ENCODE results near the gene NPEPPS.

NPEPPS gene

DNA sequence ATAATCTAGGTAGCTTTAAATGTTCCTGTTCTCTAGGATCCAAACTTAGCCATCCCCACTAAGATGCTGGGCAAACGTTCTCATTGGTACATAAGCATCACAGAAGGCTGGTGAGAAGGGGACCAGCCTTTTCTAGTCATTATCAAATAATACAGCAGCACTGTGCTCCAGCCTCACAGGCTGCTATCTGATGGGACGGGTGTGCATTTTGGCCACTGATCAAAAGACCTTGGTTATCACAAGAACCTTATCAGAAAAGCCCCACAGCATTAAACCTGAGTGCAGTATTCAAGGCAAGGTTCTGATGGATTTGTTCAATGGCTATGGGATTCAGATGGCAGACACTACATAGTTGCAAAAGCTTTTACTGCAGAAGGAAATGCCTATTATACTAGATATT, 99.7 kb downstream of the NPEPPS start:
- no peak for DNase-seq

DNA sequence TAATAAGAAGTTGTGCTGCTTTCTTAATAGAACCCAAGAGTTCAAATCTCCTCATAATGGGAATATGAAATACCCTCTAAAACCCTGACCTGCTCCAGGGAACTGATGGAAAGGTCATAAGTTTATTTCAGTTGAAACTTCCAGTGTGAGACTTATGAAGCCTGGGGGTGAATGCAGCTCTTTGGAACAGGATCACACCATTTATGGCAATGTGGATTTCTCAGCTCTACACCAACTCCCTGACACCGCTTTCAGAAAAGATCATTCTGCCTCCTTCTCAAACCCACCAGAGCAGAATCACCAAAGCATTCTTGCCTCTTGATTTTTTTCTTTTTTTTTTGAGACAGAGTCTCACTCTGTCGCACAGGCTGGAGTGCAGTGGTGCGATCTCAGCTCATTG, 102.1 kb downstream of the NPEPPS start:
- DNase-seq, result no peak

DNA sequence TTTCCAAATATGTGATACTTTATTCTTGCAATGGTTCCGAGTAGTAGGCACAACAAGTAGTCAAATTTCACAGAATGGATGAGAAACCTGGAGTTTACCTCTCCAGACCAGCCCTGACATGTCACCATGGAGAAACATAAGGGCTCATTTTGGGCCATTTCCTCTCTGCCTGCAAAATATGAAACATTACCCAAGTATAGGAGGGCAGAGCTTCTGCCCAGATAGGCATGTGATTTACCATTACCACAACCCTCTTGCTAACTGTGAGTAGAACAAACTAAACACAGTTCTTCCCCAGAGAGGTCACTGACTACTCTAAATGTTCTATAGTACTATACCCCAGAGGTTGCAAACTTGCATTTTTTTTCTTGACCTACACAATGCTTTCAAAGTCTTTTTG, 103.1 kb downstream of the NPEPPS start:
- DNase-seq, result no peak

DNA sequence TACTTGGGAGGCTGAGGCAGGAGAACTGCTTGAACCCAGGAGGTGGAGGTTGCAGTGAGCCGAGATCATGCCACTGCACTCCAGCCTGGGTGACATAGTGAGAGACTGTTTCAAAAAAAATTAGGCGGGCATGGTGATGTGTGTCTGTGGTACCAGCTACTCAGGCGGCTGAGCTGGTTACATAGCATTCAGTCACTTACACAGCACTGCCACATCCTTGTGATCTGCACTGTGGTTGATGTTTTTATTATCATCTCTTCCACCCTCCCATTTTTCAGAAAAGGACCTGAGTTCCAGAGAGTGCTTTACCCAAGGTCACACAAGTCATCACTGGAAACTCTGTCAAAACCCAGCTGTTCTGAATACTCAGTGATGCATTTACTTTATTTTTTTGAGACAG, 104.0 kb downstream of the NPEPPS start:
- peak in 1 of 2 donors; percentile 7 for DNase-seq

- DNase-seq, result no peak
These were observed 104.8 kb downstream of the NPEPPS start for GRCh38 chr17:47635734-47636133.

DNA sequence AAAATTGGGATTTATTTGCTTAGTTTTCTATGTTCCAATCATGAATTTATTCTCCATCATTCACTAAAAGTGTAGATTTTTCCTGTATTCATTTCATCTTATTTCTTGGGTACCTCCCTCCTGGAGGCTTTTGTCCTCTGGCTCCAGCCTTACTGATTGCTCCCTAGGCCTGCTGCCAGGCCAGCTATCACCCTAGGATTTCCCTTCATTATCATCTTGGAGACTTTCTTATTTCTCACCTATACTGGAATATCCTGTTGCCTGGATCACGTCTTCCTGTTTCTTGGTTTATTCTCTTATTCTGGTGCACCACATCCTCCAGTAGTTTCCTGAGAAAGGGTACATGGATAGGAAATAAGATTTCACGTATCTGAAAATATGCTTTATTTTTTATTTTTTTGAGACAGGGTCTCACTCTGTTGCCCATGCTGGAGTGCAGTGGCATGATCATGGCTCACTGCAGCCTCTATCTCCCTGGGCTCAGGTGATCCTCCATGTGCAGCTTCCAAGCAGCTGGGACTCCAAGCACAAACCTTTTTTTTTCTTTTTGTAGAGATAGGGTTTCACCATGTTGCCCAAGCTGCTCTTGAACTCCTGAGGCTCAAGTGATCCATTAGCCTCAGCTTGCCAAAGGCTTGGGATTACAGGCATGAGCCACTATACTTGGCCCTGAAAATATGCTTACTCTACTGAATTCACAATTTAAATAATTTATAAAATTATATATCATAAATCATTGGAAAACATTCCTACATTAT, 105.5 kb downstream of the NPEPPS start:
- no peak for DNase-seq

- no peak for DNase-seq
These were observed 108.0 kb downstream of the NPEPPS start for GRCh38 chr17:47638903-47639302.

GRCh38 chr17:47640076-47640475, 109.2 kb downstream of the NPEPPS start:
- no peak for DNase-seq

DNA sequence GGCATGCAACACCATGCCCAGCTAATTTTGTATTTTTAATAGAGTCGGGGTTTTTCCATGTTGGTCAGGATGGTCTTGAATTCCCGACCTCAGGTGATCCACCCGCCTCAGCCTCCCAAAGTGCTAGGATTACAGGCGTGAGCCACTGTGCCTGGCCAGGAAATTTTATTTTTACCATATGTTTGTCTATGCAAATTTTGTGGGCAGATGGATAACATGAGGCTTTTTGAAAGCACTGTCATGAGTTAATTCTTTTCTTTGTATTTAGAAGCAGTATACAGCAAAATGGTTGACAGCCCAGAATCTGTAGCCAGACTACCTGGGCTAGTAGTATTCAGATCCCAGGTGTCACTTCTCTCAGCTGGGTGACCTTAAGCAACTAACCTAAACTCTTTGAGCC, 110.3 kb downstream of the NPEPPS start:
- no peak for DNase-seq

GRCh38 chr17:47643116-47643515, 112.2 kb downstream of the NPEPPS start:
- no peak for DNase-seq

DNA sequence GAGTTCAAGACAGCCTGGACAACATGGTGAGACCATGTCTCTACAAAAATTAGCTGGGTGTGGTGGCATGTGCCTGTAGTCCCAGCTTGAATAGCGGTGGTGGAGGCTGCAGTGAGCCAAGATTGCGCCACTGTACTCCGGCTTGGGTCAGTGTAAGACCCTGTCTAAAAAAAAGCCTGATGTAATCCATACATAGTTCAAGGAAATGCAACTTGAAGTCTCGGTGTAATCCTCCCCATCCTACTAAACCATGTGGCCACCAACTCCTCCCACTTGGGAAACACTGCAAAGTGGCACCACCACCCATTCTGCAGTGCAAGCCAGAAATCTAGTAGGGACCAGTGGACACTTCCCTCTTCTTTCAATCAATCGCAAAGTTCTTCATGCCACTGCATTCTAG, 113.4 kb downstream of the NPEPPS start:
- DNase-seq, result no peak

DNA sequence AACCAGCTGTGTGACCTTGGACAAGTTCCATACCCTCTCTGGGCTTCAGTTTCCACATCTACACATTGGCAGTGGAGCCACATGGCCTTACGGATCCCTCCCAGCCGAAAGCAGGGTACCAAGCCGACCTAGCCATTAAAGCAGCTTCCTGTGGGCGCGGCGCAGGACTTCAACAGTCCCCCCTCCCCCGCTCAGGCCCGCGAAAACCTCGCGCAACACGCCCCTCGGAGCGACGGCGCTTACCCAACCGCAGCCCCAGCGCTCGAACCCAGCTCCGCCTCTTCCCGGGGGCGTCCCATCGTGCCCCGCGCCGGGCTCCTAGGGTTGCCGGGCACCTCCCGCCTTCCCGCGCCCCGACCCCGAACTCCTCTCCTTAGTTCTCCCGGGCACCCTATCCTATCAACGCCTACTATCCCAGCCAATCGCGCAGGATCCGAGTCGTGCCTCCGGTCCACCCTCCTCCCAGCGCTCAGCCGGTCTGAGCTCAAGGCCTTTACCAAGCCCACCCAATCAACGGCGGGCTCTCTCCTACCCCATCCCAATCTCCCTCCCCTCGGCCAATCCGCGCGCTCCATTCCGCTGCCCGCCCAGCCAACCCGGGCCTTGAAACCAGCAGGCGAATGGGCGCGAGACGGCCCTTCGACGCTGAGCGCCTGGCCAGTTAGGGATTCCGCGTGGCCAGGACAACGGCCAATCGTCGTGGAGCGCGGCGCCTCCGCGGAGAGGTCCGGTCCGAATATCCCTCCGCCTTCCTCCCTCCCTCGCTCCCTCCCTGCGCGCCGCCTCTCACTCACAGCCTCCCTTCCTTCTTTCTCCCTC, 118.5 kb downstream of the NPEPPS start, which contains the start of gene KPNB1:
TSS of gene KPNB1 (plus strand) at position 767 of the 819 bp plus-strand sequence. CDS start 326 bp downstream, outside the sequence.
- DNase-seq, result peak; percentile 98 to 99

- DNase-seq, result peak; percentile 47 to 63
These were observed 119.1 kb downstream of the NPEPPS start for GRCh38 chr17:47649972-47650524.

DNA sequence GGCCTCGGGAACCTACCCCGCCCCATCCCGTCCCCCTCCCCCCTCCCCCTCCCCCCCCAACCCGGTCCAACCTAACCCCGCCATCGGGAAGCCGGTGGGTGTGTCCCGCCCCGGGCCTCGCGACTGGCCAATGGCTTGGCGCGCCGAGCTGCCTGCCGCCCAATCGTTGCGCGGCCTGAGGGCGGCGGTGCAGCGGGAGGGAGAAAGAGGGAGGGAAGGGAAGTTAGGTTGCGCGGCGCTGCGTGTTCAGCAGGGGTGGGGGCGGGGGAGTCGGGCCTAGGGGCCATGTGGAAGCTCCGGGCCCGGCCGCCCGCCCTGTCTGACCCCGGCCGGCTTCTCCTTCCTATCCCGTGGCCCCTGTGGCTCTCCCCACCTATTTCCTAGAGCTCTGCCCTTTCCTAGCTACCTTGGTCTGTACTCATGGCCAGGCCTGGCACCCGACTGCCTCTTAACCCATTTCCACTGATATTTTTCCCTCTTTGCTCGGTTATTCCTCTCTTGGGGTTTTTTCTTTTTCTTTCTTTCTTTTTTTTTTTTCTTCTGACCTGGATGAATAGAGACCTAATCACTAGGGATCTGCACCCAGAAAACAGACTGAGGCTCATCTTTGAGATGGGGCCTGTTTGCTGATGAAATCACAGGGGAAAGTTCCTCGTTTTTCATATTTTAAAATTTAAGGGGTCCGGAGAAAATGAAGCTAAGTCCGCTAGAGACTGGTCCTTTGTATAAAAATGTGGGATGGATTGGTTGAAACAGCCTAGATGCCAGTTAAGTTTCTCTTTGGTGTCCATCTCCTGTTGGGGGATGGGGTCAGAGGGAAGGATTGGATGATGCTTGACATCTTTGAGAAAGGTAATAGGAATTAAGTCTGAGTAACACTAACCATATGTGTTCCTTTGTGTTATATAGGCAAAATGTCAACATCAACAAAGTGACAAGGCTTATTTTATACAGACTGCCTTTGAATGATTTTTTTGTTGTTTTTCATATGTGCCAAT, 119.9 kb downstream of the NPEPPS start:
- DNase-seq, result peak; percentile 93 to 96

- DNase-seq, result no peak
These were observed 120.8 kb downstream of the NPEPPS start for GRCh38 chr17:47651704-47652103.

DNA sequence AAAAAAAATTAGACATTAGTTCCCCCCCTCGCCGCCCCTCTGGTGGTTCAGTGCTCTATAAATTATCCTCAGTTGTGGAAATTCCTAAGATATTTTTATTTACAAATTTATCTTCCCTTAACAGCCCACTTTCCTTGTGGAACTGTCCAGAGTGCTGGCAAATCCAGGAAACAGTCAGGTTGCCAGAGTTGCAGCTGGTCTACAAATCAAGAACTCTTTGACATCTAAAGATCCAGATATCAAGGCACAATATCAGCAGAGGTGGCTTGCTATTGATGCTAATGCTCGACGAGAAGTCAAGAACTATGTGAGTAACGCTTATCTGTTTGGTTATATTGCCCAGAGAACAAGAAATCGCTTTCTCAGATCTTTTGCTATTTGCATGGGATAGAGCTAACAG, 121.7 kb downstream of the NPEPPS start:
- no peak for DNase-seq

- no peak for DNase-seq
These were observed 122.5 kb downstream of the NPEPPS start for GRCh38 chr17:47653442-47653841.

- DNase-seq, result no peak
These were observed 124.1 kb downstream of the NPEPPS start for GRCh38 chr17:47654991-47655390.

DNA sequence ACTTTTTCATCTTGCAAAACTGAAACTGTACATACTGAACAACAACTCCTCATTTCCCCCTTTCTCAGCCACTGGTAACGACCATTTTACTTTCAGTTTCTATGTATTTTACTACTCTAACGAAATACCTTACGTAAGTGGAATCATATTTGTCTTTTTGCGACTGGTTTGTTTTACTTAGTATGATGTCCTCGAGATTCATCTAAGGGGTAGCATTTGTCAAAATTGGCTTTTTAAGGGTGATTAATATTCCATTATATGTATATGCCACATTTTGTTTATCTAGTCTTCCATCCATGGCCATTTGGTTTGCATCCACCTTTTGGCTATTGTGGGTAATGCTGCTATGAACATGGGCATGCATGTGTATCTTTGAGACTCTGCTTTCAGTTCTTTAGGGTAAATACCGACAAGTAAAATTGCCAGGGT, 129.2 kb downstream of the NPEPPS start:
- peak; percentile 25 to 80 for DNase-seq

GRCh38 chr17:47663912-47664623, 133.2 kb downstream of the NPEPPS start:
- DNase-seq, result peak; percentile 69 to 84

- DNase-seq, result no peak
These were observed 133.7 kb downstream of the NPEPPS start for GRCh38 chr17:47664624-47664941.

GRCh38 chr17:47665655-47666054, 134.7 kb downstream of the NPEPPS start:
- DNase-seq, result no peak

All from CD4-positive, alpha-beta T cell treated with Interferon alpha-2 for 1 hour (primary cell).